DOHH2 (cell line): Measurements from ENCODE around the gene TTLL9.

Experiments used
- H3F3A ChIP-seq: fragments of 200-600 bp; sonication (generic), shearing (Covaris generic); 2 replicates; pipeline ENCODE4 v1.6.0; 2016; ENCODE audit warnings: antibody characterized with exemption, mild to moderate bottlenecking; ENCODE audit not compliant: control insufficient read depth, insufficient read depth
- H3K27ac ChIP-seq: fragments of 200-600 bp; sonication (generic); 2 replicates; pipeline ENCODE4 v1.5.1; 2014; ENCODE audit warnings: low read depth, mild to moderate bottlenecking, low read length, moderate library complexity
- H3K27me3 ChIP-seq: fragments of 200-600 bp; sonication (generic); 2 replicates; pipeline ENCODE4 v1.6.1; 2014; ENCODE audit warnings: mild to moderate bottlenecking, low read length, mixed read lengths; ENCODE audit not compliant: control insufficient read depth
- H3K36me3 ChIP-seq: fragments of 200-600 bp; sonication (generic); 2 replicates; pipeline ENCODE4 v1.6.1; 2014; ENCODE audit warnings: mild to moderate bottlenecking, low read length, moderate library complexity, mixed read lengths; ENCODE audit not compliant: control insufficient read depth
- H3K4me1 ChIP-seq: fragments of 200-600 bp; sonication (generic); 2 replicates; pipeline ENCODE4 v1.6.1; 2014; ENCODE audit warnings: mild to moderate bottlenecking, low read length, mixed read lengths; ENCODE audit not compliant: control insufficient read depth
- H3K4me2 ChIP-seq: fragments of 200-600 bp; sonication (generic); 2 replicates; pipeline ENCODE4 v1.6.0; 2014; ENCODE audit warnings: mild to moderate bottlenecking, low read length, moderate library complexity
- H3K4me3 ChIP-seq: fragments of 200-600 bp; sonication (generic); 2 replicates; pipeline ENCODE4 v1.5.1; 2014; ENCODE audit warnings: mild to moderate bottlenecking, low read length, mixed read lengths
- H3K79me2 ChIP-seq: fragments of 200-600 bp; sonication (generic); 2 replicates; pipeline ENCODE4 v1.6.1; 2014; ENCODE audit warnings: mild to moderate bottlenecking, low read length, mixed read lengths; ENCODE audit not compliant: control insufficient read depth
- H3K9me2 ChIP-seq: fragments of 200-600 bp; sonication (generic); replicated peaks from 2 replicates; pipeline ENCODE4 v1.6.1; 2014; ENCODE audit warnings: mild to moderate bottlenecking, low read length, mixed read lengths; ENCODE audit not compliant: control insufficient read depth
- H3K9me3 ChIP-seq: fragments of 200-600 bp; sonication (generic); 2 replicates; pipeline ENCODE4 v1.6.1; 2014; ENCODE audit warnings: antibody characterized with exemption, low read length, mixed read lengths; ENCODE audit not compliant: control insufficient read depth, insufficient read depth
- H4K20me1 ChIP-seq: fragments of 200-600 bp; sonication (generic); 2 replicates; pipeline ENCODE4 v1.6.0; 2014; ENCODE audit warnings: low read depth, mild to moderate bottlenecking, antibody characterized with exemption, low read length, moderate library complexity; ENCODE audit not compliant: control insufficient read depth, insufficient read depth
- EZH2phosphoT487 ChIP-seq: fragments of 200-600 bp; sonication (generic); IDR thresholded peaks from 2 replicates; pipeline ENCODE4 v1.6.1; 2017; ENCODE audit warnings: borderline replicate concordance, mild to moderate bottlenecking, antibody characterized with exemption, low read length, moderate library complexity, mixed read lengths
- TF ChIP-seq, protein P1 (sequence below): fragments of 200-600 bp; sonication (generic); IDR thresholded peaks from one replicate; pipeline ENCODE4 v1.5.1; 2014; ENCODE audit warnings: antibody characterized with exemption, mild to moderate bottlenecking, low read depth, low read length; ENCODE audit not compliant: poor library complexity, severe bottlenecking

The TTLL9 gene

GRCh38 chr20:31949877-31950646, 79.6 kb downstream of the TTLL9 start:
- Histone ChIP-seq H3K9me2 (no peaks in the 10 kb centered on the region), H3K36me3 (peaks cover 58% of the 10 kb centered on the region), H3K4me1 (peaks cover 11% of the 10 kb centered on the region), H3F3A (no peaks in the 10 kb centered on the region), H3K79me2 (peaks cover 38% of the 10 kb centered on the region), H3K9me3 (peaks cover 7% of the 10 kb centered on the region; the same call in 1 of the 2 replicates), H4K20me1 (peaks cover 3% of the 10 kb centered on the region; the same call in 1 of the 2 replicates), H3K4me3 (peak overlapping the region; percentile 81), H3K27ac (no peak overlapping the region), H3K4me2 (peak overlapping the region; percentile 84), H3K27me3 (no peaks in the 10 kb centered on the region)
- TF ChIP-seq, protein P1, sequence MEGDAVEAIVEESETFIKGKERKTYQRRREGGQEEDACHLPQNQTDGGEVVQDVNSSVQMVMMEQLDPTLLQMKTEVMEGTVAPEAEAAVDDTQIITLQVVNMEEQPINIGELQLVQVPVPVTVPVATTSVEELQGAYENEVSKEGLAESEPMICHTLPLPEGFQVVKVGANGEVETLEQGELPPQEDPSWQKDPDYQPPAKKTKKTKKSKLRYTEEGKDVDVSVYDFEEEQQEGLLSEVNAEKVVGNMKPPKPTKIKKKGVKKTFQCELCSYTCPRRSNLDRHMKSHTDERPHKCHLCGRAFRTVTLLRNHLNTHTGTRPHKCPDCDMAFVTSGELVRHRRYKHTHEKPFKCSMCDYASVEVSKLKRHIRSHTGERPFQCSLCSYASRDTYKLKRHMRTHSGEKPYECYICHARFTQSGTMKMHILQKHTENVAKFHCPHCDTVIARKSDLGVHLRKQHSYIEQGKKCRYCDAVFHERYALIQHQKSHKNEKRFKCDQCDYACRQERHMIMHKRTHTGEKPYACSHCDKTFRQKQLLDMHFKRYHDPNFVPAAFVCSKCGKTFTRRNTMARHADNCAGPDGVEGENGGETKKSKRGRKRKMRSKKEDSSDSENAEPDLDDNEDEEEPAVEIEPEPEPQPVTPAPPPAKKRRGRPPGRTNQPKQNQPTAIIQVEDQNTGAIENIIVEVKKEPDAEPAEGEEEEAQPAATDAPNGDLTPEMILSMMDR = no peak
- no peak for TF ChIP-seq EZH2phosphoT487

DNA sequence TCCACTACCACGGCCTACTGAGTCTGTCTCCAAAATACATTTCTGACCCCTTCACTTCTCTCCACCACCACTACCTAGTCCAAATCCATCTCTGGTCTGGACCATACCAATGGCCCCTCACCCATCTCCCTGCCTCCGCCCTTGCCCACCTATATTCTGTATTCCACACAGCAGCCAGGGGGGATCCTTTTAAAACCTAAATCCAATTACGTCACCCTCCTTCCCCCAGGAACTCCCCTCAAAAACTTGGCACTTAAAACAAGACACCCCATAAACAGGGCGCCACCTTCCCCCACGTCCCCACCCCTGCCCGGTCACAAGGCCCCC, 80.7 kb downstream of the TTLL9 start:
- Histone ChIP-seq H3K27me3 (peaks cover 4% of the 10 kb centered on the region), H3K4me2 (peak overlapping the region; percentile 84), H4K20me1 (peaks cover 3% of the 10 kb centered on the region; the same call in 1 of the 2 replicates), H3K4me1 (peaks cover 11% of the 10 kb centered on the region), H3K79me2 (peaks cover 38% of the 10 kb centered on the region), H3K9me2 (no peaks in the 10 kb centered on the region), H3K9me3 (peaks cover 7% of the 10 kb centered on the region; the same call in 1 of the 2 replicates), H3K36me3 (peaks cover 47% of the 10 kb centered on the region), H3K4me3 (peak overlapping the region; percentile 81), H3F3A (no peaks in the 10 kb centered on the region), H3K27ac (peak overlapping the region; percentile 35)
- TF ChIP-seq, protein P1 = no peak
- no peak for TF ChIP-seq EZH2phosphoT487

DNA sequence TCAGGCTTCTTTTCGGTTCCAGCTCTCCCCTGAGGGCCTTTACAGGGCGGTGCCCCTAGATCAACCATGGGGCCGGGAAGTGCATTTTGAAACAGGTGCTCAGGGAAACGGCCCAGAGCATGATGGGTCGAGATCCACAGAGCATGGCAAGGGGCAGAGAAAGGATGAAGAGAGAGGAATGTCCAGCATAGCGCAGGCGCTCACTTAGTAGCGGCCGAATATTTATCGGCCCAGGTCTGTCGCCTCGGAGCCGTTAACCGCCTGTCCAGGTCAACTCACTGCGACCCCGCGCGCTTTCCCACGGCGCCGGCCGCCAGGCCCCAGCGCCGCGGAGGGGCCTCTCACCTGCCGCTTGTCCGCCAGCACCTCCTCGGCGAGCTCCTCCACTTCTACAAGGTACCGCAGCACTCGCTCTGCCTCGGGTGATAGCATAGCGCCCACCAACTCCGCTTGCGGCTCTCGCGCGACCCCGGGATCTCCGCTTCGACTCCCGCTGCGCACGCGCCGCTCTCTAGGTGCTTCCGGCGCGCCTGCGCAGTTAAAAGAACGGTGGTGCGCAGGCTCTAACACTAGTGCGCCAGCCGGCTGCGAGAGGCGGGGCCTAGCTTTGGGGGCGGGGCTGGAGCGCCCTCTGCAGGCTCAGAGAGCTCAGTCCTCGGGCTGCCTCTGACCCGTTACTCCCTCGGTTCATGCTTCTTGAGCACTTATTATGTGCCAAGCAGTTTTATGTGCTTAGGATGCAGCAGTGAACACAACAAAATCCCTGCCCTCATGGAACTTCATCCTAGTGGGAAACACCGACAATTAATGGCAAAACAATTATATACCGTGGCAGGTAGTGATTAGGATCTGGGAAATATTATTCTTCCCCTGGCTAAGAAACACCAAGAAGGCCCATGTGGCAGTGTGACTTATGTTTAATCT, 81.4 kb downstream of the TTLL9 start, which contains the start of gene PDRG1:
TSS of gene PDRG1 (minus strand) at position 517 of the 924 bp plus-strand sequence. CDS start at position 432, 85 bp downstream.
- Histone ChIP-seq H3K9me3 (peaks cover 7% of the 10 kb centered on the region; the same call in 1 of the 2 replicates), H3K79me2 (peaks cover 38% of the 10 kb centered on the region), H3K4me1 (peaks cover 11% of the 10 kb centered on the region), H3K4me2 (peak within 1 kb of the TSS; percentile 84), H3K27me3 (peaks cover 11% of the 10 kb centered on the region), H4K20me1 (peaks cover 3% of the 10 kb centered on the region; the same call in 1 of the 2 replicates), H3K9me2 (no peaks in the 10 kb centered on the region), H3K4me3 (peak within 1 kb of the TSS; percentile 81), H3K36me3 (peaks cover 40% of the 10 kb centered on the region), H3K27ac (peak within 1 kb of the TSS; percentile 35), H3F3A (no peaks in the 10 kb centered on the region)
- TF ChIP-seq, protein P1 = peak; percentile 93
- TF ChIP-seq EZH2phosphoT487 = no peak
